ENCODE measurements around the gene ZNF622. TPM values are rescaled to one million over a fixed set of nuclear protein-coding genes. Genes with fewer than 3 reads are reported as not detected.
A peak's percentile ranks its signal among the peaks of the same experiment; 100 is the strongest.

The ZNF622 gene
- total and polyA plus RNA-seq, 10 of the 15 experiments (the other 5 are each of a cell fraction or from before 2014, with no cell fraction given): 9.0 to 60.3 (median 31.0) TPM

DNA sequence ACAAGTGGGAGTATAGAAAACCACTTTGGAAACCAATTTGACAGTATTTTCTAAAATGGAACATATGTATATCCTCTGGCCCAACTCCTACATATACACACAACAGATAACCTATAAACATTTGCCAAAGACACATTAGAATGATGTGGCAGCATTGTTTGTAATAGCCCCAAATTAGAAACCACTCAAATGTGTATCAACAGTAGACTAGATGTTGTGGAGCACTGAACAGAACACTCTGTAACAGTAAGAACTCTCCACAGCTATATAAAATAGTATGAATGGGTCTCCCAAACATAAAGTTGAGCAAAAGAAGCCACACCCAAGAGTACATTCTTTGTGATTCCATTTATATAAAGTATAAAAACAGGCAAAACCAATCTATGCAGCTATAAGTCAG, 6.1 kb downstream of the ZNF622 start:
- peaks cover 10 to 46% of the 10 kb centered on the region in 2 experiments for H3K36me3 ChIP-seq (ENCODE audit: control insufficient read depth in 2 of 2, insufficient read depth in 2 of 2, low read length in 1 of 2)
- peaks cover 4% of the 10 kb centered on the region for H4K20me1 ChIP-seq (ENCODE audit: control insufficient read depth, insufficient read depth)
- DNase-seq (ENCODE audit: low read depth, low spot score) (no peak), ATAC-seq (no peak), FAIRE-seq (no peak)
- H3K27ac ChIP-seq (ENCODE audit: control insufficient read depth, insufficient read depth): no peak overlapping the region
- in situ Hi-C loops (cut with MboI): loop anchor here (5.0 to 25.0 kb wide), 2 partner anchors 297 to 1747 kb away; no protein-coding TSS in a partner anchor
- H3K4me3 ChIP-seq: no peak overlapping the region
- no peak for TF ChIP-seq CBFB (IDR thresholded peaks at IDR 0.05; ENCODE audit: low read depth)
- 0 out of 3 replicates have a peak, but pooled peaks have one; percentile 0 for TF ChIP-seq POU2F2 (IDR thresholded peaks at IDR 0.05; ENCODE audit: borderline replicate concordance, low read depth, low read length)
- TF ChIP-seq, protein P1, sequence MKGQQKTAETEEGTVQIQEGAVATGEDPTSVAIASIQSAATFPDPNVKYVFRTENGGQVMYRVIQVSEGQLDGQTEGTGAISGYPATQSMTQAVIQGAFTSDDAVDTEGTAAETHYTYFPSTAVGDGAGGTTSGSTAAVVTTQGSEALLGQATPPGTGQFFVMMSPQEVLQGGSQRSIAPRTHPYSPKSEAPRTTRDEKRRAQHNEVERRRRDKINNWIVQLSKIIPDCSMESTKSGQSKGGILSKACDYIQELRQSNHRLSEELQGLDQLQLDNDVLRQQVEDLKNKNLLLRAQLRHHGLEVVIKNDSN (IDR thresholded peaks at IDR 0.05; ENCODE audit: borderline replicate concordance, extremely low read length, insufficient read depth, low read depth, low read length): no peak
- ChIA-PET SMC1A (ENCODE audit: uncharacterized antibody, unreplicated experiment) (interaction anchor here (1.5 to 8.2 kb wide), 4 partner anchors 10 to 299 kb away, joined by 4 to 56 read pairs (median 4); no protein-coding TSS in a partner anchor), POLR2A (interaction anchor here (1.1 kb wide), 1 partner anchor 13 kb away, joined by 3 read pairs; no protein-coding TSS in a partner anchor), CTCF (interaction anchor here (1.4 to 6.1 kb wide), 4 partner anchors 13 to 299 kb away, joined by 4 to 117 read pairs (median 12); no protein-coding TSS in a partner anchor), RAD21 (ENCODE audit: unreplicated experiment) (interaction anchor here (5.2 kb wide), 1 partner anchor 299 kb away, joined by 49 read pairs; no protein-coding TSS in a partner anchor)
- H3K4me1 ChIP-seq (ENCODE audit: control insufficient read depth, insufficient read depth, low read length): peaks cover 19% of the 10 kb centered on the region
- no peak overlapping the region for H3K9ac ChIP-seq (ENCODE audit: control insufficient read depth, insufficient read depth, low read length)
- H2AFZ ChIP-seq (ENCODE audit: control insufficient read depth, low read depth, low read length): no peak overlapping the region
- no peaks in the 10 kb centered on the region for H3K27me3 ChIP-seq (replicated peaks in 1 of 2; ENCODE audit: control insufficient read depth in 2 of 2, insufficient read depth in 2 of 2, low read length in 1 of 2)
- no peaks in the 10 kb centered on the region; the same call in 2 of the 3 replicates for H3K9me3 ChIP-seq (replicated peaks; ENCODE audit: control insufficient read depth, insufficient read depth, low read length)
- intact Hi-C loops (cut with micrococcal nuclease; ENCODE audit: unreplicated experiment): no loop called here
- H3K4me2 ChIP-seq (ENCODE audit: control insufficient read depth, insufficient read depth): no peak overlapping the region
- no TSS peak for BruUV-seq (replicated peaks)
- peaks cover 37% of the 10 kb centered on the region for H3K79me2 ChIP-seq (ENCODE audit: control insufficient read depth, insufficient read depth, low read length)

DNA sequence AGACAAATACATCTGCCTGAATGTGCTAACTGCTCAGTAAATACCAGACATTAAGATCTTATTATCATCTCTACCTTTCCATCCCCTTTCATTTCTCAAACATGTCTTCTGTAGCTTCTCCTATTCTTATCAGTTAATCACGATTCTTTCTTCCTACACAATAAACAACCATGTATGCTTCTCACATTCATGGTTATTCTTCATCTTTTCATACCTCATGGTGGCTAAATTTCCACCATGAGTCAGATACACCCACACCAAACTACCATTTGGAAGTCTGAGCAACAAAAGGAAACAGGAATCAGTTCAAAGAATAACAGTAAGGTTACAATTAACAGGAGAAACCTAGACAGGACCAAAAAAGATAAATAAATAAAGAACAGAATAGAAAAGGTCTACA, 7.7 kb downstream of the ZNF622 start:
- H4K20me1 ChIP-seq (ENCODE audit: control insufficient read depth, insufficient read depth): peaks cover 4% of the 10 kb centered on the region; the same call in 1 of the 2 replicates
- H2AFZ ChIP-seq (ENCODE audit: control insufficient read depth, low read depth, low read length): no peak overlapping the region
- H3K79me2 ChIP-seq (ENCODE audit: control insufficient read depth, insufficient read depth, low read length): peaks cover 21% of the 10 kb centered on the region
- DNase-seq (ENCODE audit: low read depth, low spot score) (no peak), ATAC-seq (no peak), FAIRE-seq (no peak)
- no peak overlapping the region for H3K27ac ChIP-seq (ENCODE audit: control insufficient read depth, insufficient read depth)
- ChIA-PET CTCF (interaction anchor here (0.8 to 6.1 kb wide), 13 partner anchors 9 to 301 kb away, joined by 3 to 117 read pairs (median 6); no protein-coding TSS in a partner anchor), SMC1A (ENCODE audit: uncharacterized antibody, unreplicated experiment) (interaction anchor here (0.6 to 8.2 kb wide), 4 partner anchors 11 to 298 kb away, joined by 3 to 56 read pairs (median 4); no protein-coding TSS in a partner anchor), RAD21 (ENCODE audit: unreplicated experiment) (interaction anchor here (1.3 to 5.2 kb wide), 2 partner anchors 10 to 297 kb away, joined by 3 to 49 read pairs; no protein-coding TSS in a partner anchor), POLR2A (interaction anchor here (1.0 kb wide), 1 partner anchor 14 kb away, joined by 3 read pairs; no protein-coding TSS in a partner anchor)
- peaks cover 9% of the 10 kb centered on the region; the same call in 1 of the 2 replicates for H3K4me1 ChIP-seq (ENCODE audit: control insufficient read depth, insufficient read depth, low read length)
- H3K4me3 ChIP-seq: no peak overlapping the region
- H3K27me3 ChIP-seq (replicated peaks in 1 of 2; ENCODE audit: control insufficient read depth in 2 of 2, insufficient read depth in 2 of 2, low read length in 1 of 2): no peaks in the 10 kb centered on the region
- in situ Hi-C loops (cut with MboI): loop anchor here (5.0 to 25.0 kb wide), 2 partner anchors 296 to 1746 kb away; no protein-coding TSS in a partner anchor
- no peak overlapping the region for H3K4me2 ChIP-seq (ENCODE audit: control insufficient read depth, insufficient read depth)
- H3K36me3 ChIP-seq (ENCODE audit: control insufficient read depth in 2 of 2, insufficient read depth in 2 of 2, low read length in 1 of 2): peaks cover 10 to 39% of the 10 kb centered on the region in 2 experiments
- H3K9me3 ChIP-seq (replicated peaks; ENCODE audit: control insufficient read depth, insufficient read depth, low read length): no peaks in the 10 kb centered on the region
- BruUV-seq (replicated peaks): no TSS peak
- intact Hi-C loops (cut with micrococcal nuclease; ENCODE audit: unreplicated experiment): no loop called here
- 67% methylated on average over 1 of the region's 1 CpG for WGBS (ENCODE audit: insufficient coverage, insufficient replicate concordance, low lambda C conversion rate, missing lambda C conversion rate)
- no peak overlapping the region for H3K9ac ChIP-seq (ENCODE audit: control insufficient read depth, insufficient read depth, low read length)
- TF ChIP-seq ZSCAN29 (IDR thresholded peaks at IDR 0.05) (no peak), NBN (IDR thresholded peaks at IDR 0.05) (no peak), GATAD2B (conservative IDR thresholded peaks at IDR 0.05; ENCODE audit: low read depth) (no peak), SMAD5 (IDR thresholded peaks at IDR 0.05; ENCODE audit: low read depth) (no peak), ESRRA (IDR thresholded peaks at IDR 0.05; ENCODE audit: low read length) (no peak)
- TF ChIP-seq, protein P2, sequence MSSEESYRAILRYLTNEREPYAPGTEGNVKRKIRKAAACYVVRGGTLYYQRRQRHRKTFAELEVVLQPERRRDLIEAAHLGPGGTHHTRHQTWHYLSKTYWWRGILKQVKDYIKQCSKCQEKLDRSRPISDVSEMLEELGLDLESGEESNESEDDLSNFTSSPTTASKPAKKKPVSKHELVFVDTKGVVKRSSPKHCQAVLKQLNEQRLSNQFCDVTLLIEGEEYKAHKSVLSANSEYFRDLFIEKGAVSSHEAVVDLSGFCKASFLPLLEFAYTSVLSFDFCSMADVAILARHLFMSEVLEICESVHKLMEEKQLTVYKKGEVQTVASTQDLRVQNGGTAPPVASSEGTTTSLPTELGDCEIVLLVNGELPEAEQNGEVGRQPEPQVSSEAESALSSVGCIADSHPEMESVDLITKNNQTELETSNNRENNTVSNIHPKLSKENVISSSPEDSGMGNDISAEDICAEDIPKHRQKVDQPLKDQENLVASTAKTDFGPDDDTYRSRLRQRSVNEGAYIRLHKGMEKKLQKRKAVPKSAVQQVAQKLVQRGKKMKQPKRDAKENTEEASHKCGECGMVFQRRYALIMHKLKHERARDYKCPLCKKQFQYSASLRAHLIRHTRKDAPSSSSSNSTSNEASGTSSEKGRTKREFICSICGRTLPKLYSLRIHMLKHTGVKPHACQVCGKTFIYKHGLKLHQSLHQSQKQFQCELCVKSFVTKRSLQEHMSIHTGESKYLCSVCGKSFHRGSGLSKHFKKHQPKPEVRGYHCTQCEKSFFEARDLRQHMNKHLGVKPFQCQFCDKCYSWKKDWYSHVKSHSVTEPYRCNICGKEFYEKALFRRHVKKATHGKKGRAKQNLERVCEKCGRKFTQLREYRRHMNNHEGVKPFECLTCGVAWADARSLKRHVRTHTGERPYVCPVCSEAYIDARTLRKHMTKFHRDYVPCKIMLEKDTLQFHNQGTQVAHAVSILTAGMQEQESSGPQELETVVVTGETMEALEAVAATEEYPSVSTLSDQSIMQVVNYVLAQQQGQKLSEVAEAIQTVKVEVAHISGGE (CRISPR knock-in tag; IDR thresholded peaks at IDR 0.05): no peak
- TF ChIP-seq, protein P3, sequence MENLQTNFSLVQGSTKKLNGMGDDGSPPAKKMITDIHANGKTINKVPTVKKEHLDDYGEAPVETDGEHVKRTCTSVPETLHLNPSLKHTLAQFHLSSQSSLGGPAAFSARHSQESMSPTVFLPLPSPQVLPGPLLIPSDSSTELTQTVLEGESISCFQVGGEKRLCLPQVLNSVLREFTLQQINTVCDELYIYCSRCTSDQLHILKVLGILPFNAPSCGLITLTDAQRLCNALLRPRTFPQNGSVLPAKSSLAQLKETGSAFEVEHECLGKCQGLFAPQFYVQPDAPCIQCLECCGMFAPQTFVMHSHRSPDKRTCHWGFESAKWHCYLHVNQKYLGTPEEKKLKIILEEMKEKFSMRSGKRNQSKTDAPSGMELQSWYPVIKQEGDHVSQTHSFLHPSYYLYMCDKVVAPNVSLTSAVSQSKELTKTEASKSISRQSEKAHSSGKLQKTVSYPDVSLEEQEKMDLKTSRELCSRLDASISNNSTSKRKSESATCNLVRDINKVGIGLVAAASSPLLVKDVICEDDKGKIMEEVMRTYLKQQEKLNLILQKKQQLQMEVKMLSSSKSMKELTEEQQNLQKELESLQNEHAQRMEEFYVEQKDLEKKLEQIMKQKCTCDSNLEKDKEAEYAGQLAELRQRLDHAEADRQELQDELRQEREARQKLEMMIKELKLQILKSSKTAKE (IDR thresholded peaks at IDR 0.05; ENCODE audit: low read depth, poor library complexity, severe bottlenecking): no peak

Data from GM12878 (cell line).